ENCODE data around the gene CACNA1E. TPM values are rescaled to one million over a fixed set of nuclear protein-coding genes. Genes with fewer than 3 reads are reported as not detected.

The CACNA1E gene
- total RNA-seq, 6 experiments from 2014 or later, result not detected

DNA sequence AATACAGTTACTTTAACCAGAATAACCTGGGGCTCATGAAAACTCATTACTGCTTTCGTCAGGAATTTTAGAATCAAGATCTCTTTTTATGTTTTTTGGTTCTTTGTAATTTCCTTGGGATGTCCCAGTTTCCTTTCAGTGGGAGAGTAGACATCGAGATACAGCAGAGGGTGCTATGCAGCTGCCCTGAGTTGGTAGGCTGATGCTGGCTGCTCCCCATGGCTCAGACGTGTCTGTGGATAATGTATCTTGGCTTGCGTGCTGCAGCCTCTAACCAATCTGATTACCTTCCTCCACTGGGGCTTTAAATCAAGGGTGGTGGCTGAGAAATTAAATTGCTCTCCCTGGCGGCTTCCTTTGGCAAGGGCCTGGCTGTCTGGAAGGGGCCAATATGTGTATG is 253.7 kb downstream of the CACNA1E start:
- H3K27me3 Mint-ChIP-seq (ENCODE audit: insufficient read depth), result peaks cover 1% of the 10 kb centered on the region; the same call in 1 of the 2 replicates

DNA sequence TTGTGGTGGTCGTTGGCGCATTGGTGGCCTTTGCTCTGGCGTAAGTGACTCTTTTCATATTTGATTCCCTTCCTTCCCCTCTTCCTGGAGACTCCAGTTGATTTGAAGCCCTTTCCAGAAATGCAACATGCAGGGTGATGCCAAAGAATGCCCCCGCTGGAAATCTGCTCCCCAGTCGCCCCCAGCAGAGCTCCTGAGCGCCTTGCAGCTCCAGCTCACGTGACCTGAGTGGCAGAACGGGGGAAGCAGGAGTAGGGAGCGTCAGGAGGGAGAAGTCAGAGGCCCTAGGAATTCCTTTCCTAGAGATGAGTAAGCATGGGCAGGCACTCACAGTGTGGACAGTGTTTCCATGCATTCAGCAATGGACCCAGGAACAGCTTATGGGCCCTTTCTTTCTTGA is 255.9 kb downstream of the CACNA1E start:
- H3K27ac Mint-ChIP-seq, result no peak overlapping the region
- no peak for DNase-seq
- H3K27me3 Mint-ChIP-seq (ENCODE audit: insufficient read depth), result peaks cover under 1% of the 10 kb centered on the region
- H3K36me3 Mint-ChIP-seq (ENCODE audit: low read depth), result no peaks in the 10 kb centered on the region
- no peak overlapping the region for H3K4me3 Mint-ChIP-seq
- H3K4me1 Mint-ChIP-seq (ENCODE audit: low read depth), result no peaks in the 10 kb centered on the region
- peaks cover 80% of the 10 kb centered on the region for H3K9me3 Mint-ChIP-seq
- TF ChIP-seq, protein P1, sequence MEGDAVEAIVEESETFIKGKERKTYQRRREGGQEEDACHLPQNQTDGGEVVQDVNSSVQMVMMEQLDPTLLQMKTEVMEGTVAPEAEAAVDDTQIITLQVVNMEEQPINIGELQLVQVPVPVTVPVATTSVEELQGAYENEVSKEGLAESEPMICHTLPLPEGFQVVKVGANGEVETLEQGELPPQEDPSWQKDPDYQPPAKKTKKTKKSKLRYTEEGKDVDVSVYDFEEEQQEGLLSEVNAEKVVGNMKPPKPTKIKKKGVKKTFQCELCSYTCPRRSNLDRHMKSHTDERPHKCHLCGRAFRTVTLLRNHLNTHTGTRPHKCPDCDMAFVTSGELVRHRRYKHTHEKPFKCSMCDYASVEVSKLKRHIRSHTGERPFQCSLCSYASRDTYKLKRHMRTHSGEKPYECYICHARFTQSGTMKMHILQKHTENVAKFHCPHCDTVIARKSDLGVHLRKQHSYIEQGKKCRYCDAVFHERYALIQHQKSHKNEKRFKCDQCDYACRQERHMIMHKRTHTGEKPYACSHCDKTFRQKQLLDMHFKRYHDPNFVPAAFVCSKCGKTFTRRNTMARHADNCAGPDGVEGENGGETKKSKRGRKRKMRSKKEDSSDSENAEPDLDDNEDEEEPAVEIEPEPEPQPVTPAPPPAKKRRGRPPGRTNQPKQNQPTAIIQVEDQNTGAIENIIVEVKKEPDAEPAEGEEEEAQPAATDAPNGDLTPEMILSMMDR (IDR thresholded peaks at IDR 0.05), result no peak

More for the DNA sequence above, 253.7 kb downstream of the CACNA1E start:
- no peak for DNase-seq
- Mint-ChIP-seq H3K36me3 (ENCODE audit: low read depth) (no peaks in the 10 kb centered on the region), H3K4me1 (ENCODE audit: low read depth) (no peaks in the 10 kb centered on the region), H3K4me3 (no peak overlapping the region), H3K27ac (no peak overlapping the region), H3K9me3 (peaks cover 77% of the 10 kb centered on the region)
- TF ChIP-seq, protein P1 (IDR thresholded peaks at IDR 0.05), result no peak

DNA sequence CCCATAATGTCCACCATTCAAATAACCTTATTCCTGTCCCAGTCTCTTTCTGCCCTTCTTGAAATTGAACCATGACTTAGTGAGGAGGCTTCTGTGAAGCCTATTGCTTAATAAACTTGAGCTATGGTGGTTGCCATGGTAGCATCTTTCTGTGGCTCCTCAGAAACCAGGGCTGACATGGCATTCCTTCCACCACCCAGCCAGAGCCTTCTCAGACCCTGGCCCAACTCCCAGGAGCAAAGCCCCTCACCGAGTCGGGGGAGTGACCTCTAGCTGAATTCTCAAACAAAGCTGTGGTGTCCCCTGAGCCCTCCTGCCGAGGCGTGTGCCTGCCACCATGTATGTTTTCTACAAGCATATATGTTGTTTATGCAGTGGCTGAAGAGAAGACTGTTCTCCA is 259.1 kb downstream of the CACNA1E start:
- H3K4me3 Mint-ChIP-seq, result no peak overlapping the region
- no peaks in the 10 kb centered on the region for H3K4me1 Mint-ChIP-seq (ENCODE audit: low read depth)
- H3K27me3 Mint-ChIP-seq (ENCODE audit: insufficient read depth), result no peaks in the 10 kb centered on the region; the same call in 1 of the 2 replicates
- TF ChIP-seq, protein P1 (IDR thresholded peaks at IDR 0.05), result no peak
- DNase-seq, result no peak
- H3K36me3 Mint-ChIP-seq (ENCODE audit: low read depth), result no peaks in the 10 kb centered on the region
- no peak overlapping the region for H3K27ac Mint-ChIP-seq
- H3K9me3 Mint-ChIP-seq, result peaks cover 81% of the 10 kb centered on the region

DNA sequence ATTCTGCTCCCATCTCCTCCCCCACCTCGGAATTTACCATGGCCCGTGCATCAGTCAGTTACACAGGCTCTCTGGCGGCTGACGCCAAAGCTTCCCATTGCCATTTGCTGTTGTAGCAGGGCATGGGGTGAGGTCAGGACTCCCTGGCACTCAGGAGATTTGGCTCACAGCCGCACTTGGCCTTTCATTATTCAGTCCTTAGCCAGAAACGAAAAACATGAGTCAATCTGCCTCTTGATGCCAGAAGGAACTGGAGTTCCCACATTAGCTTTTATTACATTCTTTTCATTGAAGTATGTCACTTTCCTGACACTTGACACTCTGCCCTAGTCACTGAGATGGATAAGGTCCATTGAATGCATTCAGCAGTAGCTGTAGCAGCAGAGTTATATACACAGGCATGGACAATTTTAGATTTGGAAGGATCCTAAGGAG is 260.6 kb downstream of the CACNA1E start:
- Mint-ChIP-seq H3K4me3 (no peak overlapping the region), H3K36me3 (ENCODE audit: low read depth) (no peaks in the 10 kb centered on the region), H3K27ac (no peak overlapping the region), H3K27me3 (ENCODE audit: insufficient read depth) (no peaks in the 10 kb centered on the region; the same call in 1 of the 2 replicates), H3K4me1 (ENCODE audit: low read depth) (no peaks in the 10 kb centered on the region), H3K9me3 (peaks cover 75% of the 10 kb centered on the region)
- TF ChIP-seq, protein P1 (IDR thresholded peaks at IDR 0.05), result no peak
- DNase-seq, result no peak

DNA sequence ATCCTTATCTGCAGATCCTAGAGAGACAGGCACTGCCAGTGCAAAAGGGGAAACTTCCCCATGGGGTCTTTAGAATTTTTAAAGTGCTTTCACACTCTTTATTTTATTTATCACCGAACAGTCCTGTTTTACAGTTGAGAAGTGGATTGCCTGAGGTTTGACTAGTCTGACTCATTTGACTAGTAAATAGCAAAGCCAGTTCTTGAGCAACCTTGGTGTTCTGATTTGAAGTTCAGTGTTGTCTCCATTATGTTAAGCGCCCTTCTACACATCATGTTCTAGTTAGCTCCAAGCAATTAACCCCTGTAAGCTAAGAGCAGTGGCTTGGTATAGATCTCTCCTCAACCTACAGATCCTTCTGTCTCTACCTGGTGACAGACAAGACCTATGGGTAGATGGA is 262.9 kb downstream of the CACNA1E start:
- no peak for DNase-seq
- TF ChIP-seq, protein P1 (IDR thresholded peaks at IDR 0.05), result no peak
- H3K4me1 Mint-ChIP-seq (ENCODE audit: low read depth), result no peaks in the 10 kb centered on the region
- peaks cover 75% of the 10 kb centered on the region for H3K9me3 Mint-ChIP-seq
- no peak overlapping the region for H3K4me3 Mint-ChIP-seq
- H3K36me3 Mint-ChIP-seq (ENCODE audit: low read depth), result no peaks in the 10 kb centered on the region
- H3K27ac Mint-ChIP-seq, result no peak overlapping the region
- no peaks in the 10 kb centered on the region; the same call in 1 of the 2 replicates for H3K27me3 Mint-ChIP-seq (ENCODE audit: insufficient read depth)

DNA sequence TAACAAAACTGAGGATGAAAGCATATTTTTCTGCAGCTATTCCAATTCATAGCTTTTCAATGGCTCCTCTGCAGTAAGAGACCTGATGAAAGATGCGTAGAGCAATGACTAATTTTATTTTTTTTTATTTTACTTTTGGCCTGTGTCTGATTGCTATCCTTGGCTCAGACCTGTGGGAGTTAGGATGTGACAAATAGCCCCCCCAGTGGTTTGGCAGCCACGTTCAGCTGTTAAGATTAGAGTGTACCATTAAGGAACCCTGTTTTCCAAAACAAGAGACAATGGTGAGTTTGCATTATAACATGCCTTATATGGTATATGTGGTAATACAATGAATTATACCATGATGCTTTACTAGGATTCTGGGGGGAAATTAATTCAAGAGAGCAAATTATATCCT is 264.7 kb downstream of the CACNA1E start:
- TF ChIP-seq, protein P1 (IDR thresholded peaks at IDR 0.05), result no peak
- Mint-ChIP-seq H3K36me3 (ENCODE audit: low read depth) (no peaks in the 10 kb centered on the region), H3K27ac (no peak overlapping the region), H3K4me1 (ENCODE audit: low read depth) (no peaks in the 10 kb centered on the region), H3K27me3 (ENCODE audit: insufficient read depth) (no peaks in the 10 kb centered on the region; the same call in 1 of the 2 replicates), H3K9me3 (peaks cover 73% of the 10 kb centered on the region), H3K4me3 (no peak overlapping the region)
- no peak for DNase-seq
